ENCODE data around the gene COL3A1.

The COL3A1 gene

DNA sequence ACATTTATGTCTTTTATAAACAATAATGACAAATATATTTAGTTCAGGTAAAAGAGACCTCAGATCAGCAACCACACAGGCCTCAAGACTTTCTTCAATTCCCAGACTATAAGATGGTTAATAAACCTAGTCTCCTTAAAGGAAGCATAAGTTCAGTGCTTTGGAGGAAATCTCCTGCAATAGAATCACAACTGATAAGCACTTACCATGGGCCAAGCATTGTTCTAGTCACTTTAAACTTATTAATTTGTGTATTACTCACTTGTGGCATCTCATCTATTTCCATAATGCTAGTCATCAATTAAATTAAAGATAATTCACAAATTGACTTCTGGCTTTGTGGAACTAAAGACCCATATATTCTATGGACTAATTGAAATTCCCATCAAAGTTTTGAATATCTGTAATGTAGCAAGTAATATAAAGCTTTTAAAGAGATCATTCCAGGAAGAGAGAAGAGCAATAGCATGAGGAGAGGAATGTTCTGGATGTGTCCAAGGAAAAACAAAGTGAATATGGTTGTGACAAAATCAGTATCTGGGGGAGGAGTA, 42.2 kb downstream of the COL3A1 start:
- H3K36me3 Mint-ChIP-seq (ENCODE audit: low read depth) = no peaks in the 10 kb centered on the region
- intact Hi-C loops (cut with micrococcal nuclease) = no loop called here
- peaks cover 2% of the 10 kb centered on the region for H3K9me3 Mint-ChIP-seq
- H3K4me3 Mint-ChIP-seq = no peak overlapping the region
- no peak overlapping the region for H3K27ac Mint-ChIP-seq
- no peaks in the 10 kb centered on the region for H3K4me1 Mint-ChIP-seq (ENCODE audit: low read depth)
- H3K27me3 Mint-ChIP-seq = no peaks in the 10 kb centered on the region

DNA sequence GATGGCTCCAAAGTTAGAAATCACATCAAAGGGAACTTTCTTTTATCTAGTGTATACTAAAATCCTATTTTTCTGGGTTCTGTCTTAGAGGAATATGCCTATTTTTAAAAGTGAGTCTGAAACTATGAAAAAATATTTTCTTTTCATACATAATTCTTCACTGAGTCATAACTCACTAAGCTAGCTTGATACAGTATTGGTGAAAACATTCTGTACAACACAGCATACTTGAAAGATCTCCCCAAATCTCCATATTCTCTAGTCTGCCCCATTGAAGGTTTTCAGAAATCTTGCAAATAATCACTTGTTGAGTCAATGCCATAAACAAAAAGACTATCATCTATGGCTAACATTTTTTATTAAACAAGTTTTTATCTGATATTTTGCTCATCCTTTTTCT, 44.5 kb downstream of the COL3A1 start:
- intact Hi-C loops (cut with micrococcal nuclease) = no loop called here
- H3K4me1 Mint-ChIP-seq (ENCODE audit: low read depth) = no peaks in the 10 kb centered on the region
- H3K4me3 Mint-ChIP-seq = no peak overlapping the region
- no peaks in the 10 kb centered on the region for H3K27me3 Mint-ChIP-seq
- H3K9me3 Mint-ChIP-seq = peaks cover 13% of the 10 kb centered on the region
- no peak overlapping the region for H3K27ac Mint-ChIP-seq
- no peaks in the 10 kb centered on the region for H3K36me3 Mint-ChIP-seq (ENCODE audit: low read depth)

DNA sequence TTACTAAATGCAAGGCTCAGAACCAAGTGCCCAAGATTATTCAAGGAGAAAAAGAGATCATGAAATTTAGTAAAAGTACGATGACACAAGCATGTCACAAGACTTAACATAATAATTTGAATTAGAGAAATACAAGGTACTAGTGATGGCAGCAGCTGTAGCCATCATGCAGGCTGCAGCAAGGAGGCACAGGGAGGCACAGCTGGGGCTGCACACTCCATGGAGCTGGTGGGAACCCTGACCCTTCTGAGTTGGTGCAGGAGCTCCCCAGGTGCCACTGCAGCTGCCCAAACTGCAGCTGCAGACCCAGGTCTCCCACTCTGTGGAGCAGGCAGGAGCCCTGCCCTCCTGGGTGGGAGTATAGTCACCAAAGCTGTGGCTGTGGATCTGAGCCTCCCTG, 46.0 kb downstream of the COL3A1 start:
- Mint-ChIP-seq H3K9me3 (peaks cover 13% of the 10 kb centered on the region), H3K4me1 (ENCODE audit: low read depth) (no peaks in the 10 kb centered on the region), H3K4me3 (no peak overlapping the region), H3K36me3 (ENCODE audit: low read depth) (no peaks in the 10 kb centered on the region), H3K27me3 (no peaks in the 10 kb centered on the region), H3K27ac (no peak overlapping the region)
- intact Hi-C loops (cut with micrococcal nuclease) = no loop called here

DNA sequence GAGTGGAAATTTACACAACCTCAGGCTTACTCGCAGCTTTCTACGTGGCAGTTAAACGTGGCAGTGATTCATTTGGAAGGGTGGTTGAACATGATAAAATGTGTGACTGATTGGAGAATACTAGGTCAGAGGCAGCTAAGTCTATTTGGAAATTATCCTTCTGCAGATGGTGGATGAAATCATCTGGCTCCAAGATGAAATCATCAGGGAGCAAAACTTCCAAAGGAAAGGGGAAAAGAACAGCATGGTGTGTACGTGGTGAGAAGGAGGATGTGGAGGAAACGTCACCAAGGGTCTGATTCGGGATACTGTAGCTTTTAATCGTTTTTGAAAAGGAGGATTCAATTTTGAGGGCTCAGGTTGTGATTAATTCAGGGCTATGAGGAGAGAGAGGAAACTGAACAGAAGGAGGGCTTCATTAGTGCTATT, 47.9 kb downstream of the COL3A1 start:
- Mint-ChIP-seq H3K4me1 (ENCODE audit: low read depth) (no peaks in the 10 kb centered on the region), H3K4me3 (no peak overlapping the region), H3K27me3 (no peaks in the 10 kb centered on the region), H3K27ac (no peak overlapping the region), H3K9me3 (peaks cover 13% of the 10 kb centered on the region), H3K36me3 (ENCODE audit: low read depth) (no peaks in the 10 kb centered on the region)
- intact Hi-C loops (cut with micrococcal nuclease) = no loop called here

DNA sequence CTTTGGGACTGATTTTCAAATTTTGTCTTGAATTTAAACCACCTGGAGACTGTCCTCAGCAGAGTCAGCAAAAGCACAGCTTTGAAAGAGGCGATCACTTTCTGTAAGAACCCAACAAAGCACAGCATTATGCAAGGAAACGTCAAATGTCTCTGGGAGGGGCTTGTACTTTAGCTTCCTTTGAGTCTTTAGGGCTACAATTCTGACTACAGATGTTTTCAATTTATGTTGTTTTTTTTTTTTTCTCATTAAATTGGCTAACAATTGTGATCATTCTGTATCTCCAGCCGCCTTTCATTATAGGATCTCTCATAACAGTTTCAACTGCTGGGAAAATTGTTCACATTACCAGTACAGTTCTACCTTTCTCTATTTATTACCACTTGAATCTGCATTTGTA, 48.3 kb downstream of the COL3A1 start:
- Mint-ChIP-seq H3K27me3 (no peaks in the 10 kb centered on the region), H3K27ac (no peak overlapping the region), H3K4me1 (ENCODE audit: low read depth) (no peaks in the 10 kb centered on the region), H3K36me3 (ENCODE audit: low read depth) (no peaks in the 10 kb centered on the region), H3K9me3 (peaks cover 13% of the 10 kb centered on the region), H3K4me3 (no peak overlapping the region)
- intact Hi-C loops (cut with micrococcal nuclease) = no loop called here

DNA sequence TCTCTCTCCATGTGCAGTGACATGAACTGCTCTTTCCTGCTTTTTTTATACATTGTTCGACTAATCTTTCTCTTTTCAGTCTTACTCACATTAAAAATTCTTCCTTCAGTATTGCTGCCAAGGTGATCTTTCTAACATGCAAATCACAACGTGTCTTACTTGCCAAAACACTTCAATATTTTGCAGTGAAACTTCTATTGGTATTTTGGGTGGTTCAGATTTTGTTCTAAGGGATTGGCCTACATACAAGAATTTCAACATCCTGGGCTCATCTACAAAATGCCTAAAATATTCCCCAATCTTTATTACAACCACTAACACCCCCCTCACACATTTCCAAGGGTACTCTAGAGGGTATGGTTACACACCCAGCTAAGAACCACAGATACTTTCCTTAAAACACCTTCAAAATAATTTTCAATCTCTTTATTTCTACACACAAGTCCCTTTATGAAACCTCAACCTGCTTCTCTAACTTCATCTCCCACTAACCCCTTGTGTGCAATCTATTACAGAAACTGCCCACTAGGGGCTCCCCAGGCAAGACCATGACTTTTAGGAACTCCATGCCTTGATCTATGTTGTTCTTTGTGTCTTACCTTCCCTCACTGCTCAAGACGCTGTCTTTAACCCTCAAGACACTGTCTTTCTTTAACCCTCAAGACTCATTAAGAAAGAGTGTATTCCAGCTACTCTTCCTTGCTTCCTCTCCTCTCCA, 50.9 kb downstream of the COL3A1 start:
- Mint-ChIP-seq H3K36me3 (ENCODE audit: low read depth) (no peaks in the 10 kb centered on the region), H3K27ac (no peak overlapping the region), H3K4me3 (no peak overlapping the region), H3K27me3 (no peaks in the 10 kb centered on the region), H3K4me1 (ENCODE audit: low read depth) (no peaks in the 10 kb centered on the region), H3K9me3 (peaks cover 13% of the 10 kb centered on the region)
- intact Hi-C loops (cut with micrococcal nuclease) = no loop called here

DNA sequence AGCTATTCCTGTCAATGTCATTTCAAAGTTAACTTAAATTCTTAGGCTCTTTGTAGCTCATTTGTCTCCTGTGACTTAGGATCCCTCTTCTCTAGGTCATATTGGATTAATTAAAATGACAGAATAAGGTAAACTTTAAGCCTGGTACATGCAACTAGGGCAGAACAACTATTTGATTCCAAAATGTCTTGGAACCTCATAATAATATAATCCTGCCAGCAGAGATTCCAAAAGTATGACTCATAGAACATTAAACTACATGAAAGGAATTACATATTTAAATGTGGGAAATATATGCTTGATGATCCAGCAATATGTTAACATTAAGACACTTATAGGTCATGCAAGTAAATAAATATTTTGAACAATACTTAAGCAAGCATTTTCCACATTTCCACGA, 63.3 kb downstream of the COL3A1 start:
- H3K27ac Mint-ChIP-seq = no peak overlapping the region
- no peaks in the 10 kb centered on the region for H3K4me1 Mint-ChIP-seq (ENCODE audit: low read depth)
- H3K36me3 Mint-ChIP-seq (ENCODE audit: low read depth) = no peaks in the 10 kb centered on the region
- intact Hi-C loops (cut with micrococcal nuclease) = no loop called here
- no peaks in the 10 kb centered on the region for H3K9me3 Mint-ChIP-seq
- H3K4me3 Mint-ChIP-seq = no peak overlapping the region
- H3K27me3 Mint-ChIP-seq = no peaks in the 10 kb centered on the region

DNA sequence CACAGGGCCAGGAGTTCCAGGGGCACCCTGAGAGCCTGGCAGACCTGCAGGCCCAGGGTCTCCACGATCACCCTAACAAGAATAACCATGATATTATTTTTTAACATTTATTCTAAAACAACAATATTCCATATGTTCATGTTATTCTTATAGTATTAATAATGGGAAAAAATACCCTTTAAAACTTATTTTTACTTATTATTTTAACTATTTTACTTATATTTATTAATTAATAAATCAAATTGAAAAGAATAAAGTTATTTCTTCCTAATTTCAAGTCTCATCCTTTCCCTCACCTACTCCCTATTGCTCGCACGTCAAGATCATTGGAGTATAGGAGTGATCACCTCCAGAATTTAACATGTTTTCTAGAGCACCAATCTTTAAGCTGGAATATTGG, 71.7 kb downstream of the COL3A1 start:
- Mint-ChIP-seq H3K4me1 (ENCODE audit: low read depth) (no peaks in the 10 kb centered on the region), H3K27me3 (no peaks in the 10 kb centered on the region), H3K4me3 (no peak overlapping the region), H3K36me3 (ENCODE audit: low read depth) (no peaks in the 10 kb centered on the region), H3K9me3 (no peaks in the 10 kb centered on the region), H3K27ac (no peak overlapping the region)
- intact Hi-C loops (cut with micrococcal nuclease) = no loop called here

DNA sequence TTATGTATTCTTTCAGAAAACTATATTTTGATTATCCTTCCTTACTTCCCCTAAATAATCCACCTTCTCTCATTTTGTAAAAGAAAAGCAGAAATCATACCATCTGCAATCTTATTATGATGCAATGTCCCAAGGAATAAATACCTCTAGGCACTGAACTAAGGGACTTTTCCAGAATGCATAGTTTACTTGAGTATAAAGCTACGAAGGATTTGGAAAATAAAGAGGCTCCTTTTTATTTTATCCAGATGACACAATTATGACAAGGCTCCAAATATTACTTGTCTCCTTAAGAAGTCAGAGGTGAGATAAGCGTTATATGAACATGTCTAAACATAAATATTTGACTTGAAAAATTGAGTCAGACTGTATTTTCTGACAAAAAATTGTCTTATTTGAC, 72.1 kb downstream of the COL3A1 start:
- H3K27me3 Mint-ChIP-seq = no peaks in the 10 kb centered on the region
- no peak overlapping the region for H3K27ac Mint-ChIP-seq
- H3K4me3 Mint-ChIP-seq = no peak overlapping the region
- intact Hi-C loops (cut with micrococcal nuclease) = no loop called here
- no peaks in the 10 kb centered on the region for H3K36me3 Mint-ChIP-seq (ENCODE audit: low read depth)
- H3K9me3 Mint-ChIP-seq = no peaks in the 10 kb centered on the region
- no peaks in the 10 kb centered on the region for H3K4me1 Mint-ChIP-seq (ENCODE audit: low read depth)

DNA sequence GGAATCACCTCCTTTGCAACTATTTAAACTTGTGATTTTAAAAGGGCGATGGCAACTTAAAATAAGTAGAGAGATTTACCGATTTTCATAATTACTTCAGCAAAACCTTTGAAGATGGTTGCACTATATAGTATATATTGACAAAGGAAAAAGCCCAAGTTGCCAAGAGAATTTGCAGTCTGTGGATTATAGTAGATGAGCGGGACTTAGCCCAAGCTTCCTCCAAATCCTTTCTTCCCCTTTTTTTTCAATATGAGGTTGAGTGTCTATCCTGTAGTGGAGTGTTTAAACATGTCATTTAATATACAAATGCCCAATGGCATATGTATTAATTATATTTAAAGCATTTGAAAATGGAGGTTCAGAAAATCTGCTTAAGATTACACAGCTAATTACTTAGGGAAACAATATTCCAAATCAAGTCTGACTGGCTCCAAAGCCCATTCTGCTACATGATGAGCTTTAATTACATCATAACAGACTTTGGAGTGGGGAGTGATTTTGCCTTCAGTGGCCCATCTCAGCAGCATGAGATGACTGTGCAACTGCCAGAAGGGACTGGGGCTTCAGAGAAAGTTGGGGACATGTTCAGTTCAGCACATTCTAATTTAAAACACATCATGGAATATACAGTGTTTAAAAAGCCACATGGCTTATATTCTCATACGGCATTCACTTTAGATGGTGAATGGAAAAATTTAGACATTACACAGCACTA, 73.2 kb downstream of the COL3A1 start:
- H3K4me1 Mint-ChIP-seq (ENCODE audit: low read depth) = no peaks in the 10 kb centered on the region
- H3K27ac Mint-ChIP-seq = no peak overlapping the region
- no peaks in the 10 kb centered on the region for H3K27me3 Mint-ChIP-seq
- H3K9me3 Mint-ChIP-seq = no peaks in the 10 kb centered on the region
- H3K4me3 Mint-ChIP-seq = no peak overlapping the region
- intact Hi-C loops (cut with micrococcal nuclease) = no loop called here
- no peaks in the 10 kb centered on the region for H3K36me3 Mint-ChIP-seq (ENCODE audit: low read depth)

DNA sequence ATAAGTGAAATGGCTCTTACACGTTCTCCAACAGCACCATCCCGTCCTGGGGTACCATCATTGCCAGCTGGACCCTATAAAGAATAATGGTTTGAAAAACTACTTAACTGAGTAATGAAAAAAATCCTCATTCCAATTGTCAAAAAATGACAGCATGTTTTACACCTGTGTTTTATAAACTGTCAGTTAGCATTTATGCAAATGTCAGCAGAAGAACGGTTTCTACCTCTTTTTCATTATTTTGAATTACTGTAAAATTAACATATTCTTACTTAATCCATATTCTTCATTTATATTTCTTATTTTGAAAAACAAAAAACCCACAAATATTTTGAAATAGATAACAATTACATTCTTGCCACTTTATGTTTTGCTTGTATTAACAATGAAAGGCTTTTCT, 74.0 kb downstream of the COL3A1 start:
- Mint-ChIP-seq H3K4me1 (ENCODE audit: low read depth) (no peaks in the 10 kb centered on the region), H3K4me3 (no peak overlapping the region), H3K9me3 (no peaks in the 10 kb centered on the region), H3K36me3 (ENCODE audit: low read depth) (no peaks in the 10 kb centered on the region), H3K27ac (no peak overlapping the region), H3K27me3 (no peaks in the 10 kb centered on the region)
- intact Hi-C loops (cut with micrococcal nuclease) = no loop called here

DNA sequence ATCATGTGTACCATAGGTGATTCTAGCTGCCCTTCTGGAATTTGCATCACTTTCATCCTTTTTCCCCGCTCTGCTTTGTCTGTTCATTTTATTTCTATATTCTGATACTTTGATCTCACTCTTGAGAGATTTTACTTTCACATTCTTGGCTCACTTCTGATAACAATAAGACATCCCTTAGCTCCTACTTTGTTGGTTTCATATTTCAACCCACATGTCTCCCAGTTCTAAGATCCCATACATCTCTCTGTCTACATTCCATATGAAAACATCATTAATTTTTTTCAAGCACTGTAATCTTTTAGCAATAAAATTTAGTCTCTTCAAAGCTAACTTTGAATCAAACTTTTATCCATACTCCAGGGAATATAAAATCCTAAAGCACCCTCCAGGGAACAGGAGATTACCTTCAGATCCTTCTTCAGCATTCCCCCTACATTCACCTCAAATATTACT, 75.6 kb downstream of the COL3A1 start:
- intact Hi-C loops (cut with micrococcal nuclease) = no loop called here
- no peaks in the 10 kb centered on the region for H3K36me3 Mint-ChIP-seq (ENCODE audit: low read depth)
- no peaks in the 10 kb centered on the region for H3K27me3 Mint-ChIP-seq
- no peak overlapping the region for H3K27ac Mint-ChIP-seq
- H3K9me3 Mint-ChIP-seq = no peaks in the 10 kb centered on the region
- H3K4me1 Mint-ChIP-seq (ENCODE audit: low read depth) = no peaks in the 10 kb centered on the region
- no peak overlapping the region for H3K4me3 Mint-ChIP-seq

DNA sequence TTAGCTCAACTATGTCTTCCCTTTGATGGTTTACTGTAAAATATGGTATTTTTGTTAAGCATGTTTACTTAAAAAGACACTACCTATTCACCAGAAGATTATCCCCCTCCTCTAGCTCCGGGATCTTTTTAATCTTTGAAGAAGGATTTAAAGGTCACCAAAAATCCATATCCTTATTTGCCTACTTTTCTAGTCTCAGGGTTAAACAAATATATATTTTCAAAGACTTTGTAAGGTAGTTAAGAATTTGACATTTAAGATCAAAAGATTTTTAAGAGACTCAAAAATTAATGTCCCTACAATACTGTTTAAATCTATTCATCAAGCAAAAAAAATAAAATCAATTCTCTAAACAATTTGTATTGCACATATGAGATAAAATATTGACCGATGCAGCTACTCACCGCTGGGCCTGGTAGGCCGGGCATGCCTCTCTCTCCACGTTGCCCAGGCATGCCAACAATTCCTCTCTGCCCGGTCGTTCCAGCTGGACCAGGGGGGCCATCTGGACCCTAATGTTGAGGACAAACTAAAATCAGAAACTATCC, 76.1 kb downstream of the COL3A1 start:
- no peaks in the 10 kb centered on the region for H3K36me3 Mint-ChIP-seq (ENCODE audit: low read depth)
- no peaks in the 10 kb centered on the region for H3K4me1 Mint-ChIP-seq (ENCODE audit: low read depth)
- no peaks in the 10 kb centered on the region for H3K9me3 Mint-ChIP-seq
- no peak overlapping the region for H3K27ac Mint-ChIP-seq
- intact Hi-C loops (cut with micrococcal nuclease) = no loop called here
- H3K27me3 Mint-ChIP-seq = no peaks in the 10 kb centered on the region
- H3K4me3 Mint-ChIP-seq = no peak overlapping the region
